H1 (cell line): Measurements from ENCODE around the gene BTBD9.

Source experiments
- JUN ChIP-seq: IDR thresholded peaks from 2 replicates; pipeline ENCODE4 v1.6.1; 2011; ENCODE audit warnings: low read depth, mild to moderate bottlenecking, improper control_type of control experiment, low read length
- POLR2AphosphoS5 ChIP-seq: IDR thresholded peaks from 2 replicates; pipeline ENCODE4 v1.6.1; 2011; ENCODE audit warnings: low read depth, low read length
- SP1 ChIP-seq: IDR thresholded peaks from 2 replicates; pipeline ENCODE4 v1.6.1; 2011; ENCODE audit warnings: low read depth, low read length
- TF ChIP-seq, protein P1 (sequence below), 3 experiments: IDR thresholded peaks; 1 replicate in 2 of 3; 2 replicates in 1 of 3; pipeline versions ENCODE4 v1.5.1 to v1.6.1; 2011; ENCODE audit warnings: low read length in 3 of 3, mild to moderate bottlenecking in 3 of 3, inconsistent platforms in 2 of 3, low read depth in 1 of 3, moderate library complexity in 1 of 3; ENCODE audit not compliant: insufficient read depth in 1 of 3; ENCODE audit errors: control extremely low read depth in 1 of 3

GRCh38 chr6:38180586-38180985 lies 459.1 kb downstream of the BTBD9 start:
- TF ChIP-seq POLR2AphosphoS5 (no peak), SP1 (no peak), JUN (no peak)
- TF ChIP-seq, protein P1, sequence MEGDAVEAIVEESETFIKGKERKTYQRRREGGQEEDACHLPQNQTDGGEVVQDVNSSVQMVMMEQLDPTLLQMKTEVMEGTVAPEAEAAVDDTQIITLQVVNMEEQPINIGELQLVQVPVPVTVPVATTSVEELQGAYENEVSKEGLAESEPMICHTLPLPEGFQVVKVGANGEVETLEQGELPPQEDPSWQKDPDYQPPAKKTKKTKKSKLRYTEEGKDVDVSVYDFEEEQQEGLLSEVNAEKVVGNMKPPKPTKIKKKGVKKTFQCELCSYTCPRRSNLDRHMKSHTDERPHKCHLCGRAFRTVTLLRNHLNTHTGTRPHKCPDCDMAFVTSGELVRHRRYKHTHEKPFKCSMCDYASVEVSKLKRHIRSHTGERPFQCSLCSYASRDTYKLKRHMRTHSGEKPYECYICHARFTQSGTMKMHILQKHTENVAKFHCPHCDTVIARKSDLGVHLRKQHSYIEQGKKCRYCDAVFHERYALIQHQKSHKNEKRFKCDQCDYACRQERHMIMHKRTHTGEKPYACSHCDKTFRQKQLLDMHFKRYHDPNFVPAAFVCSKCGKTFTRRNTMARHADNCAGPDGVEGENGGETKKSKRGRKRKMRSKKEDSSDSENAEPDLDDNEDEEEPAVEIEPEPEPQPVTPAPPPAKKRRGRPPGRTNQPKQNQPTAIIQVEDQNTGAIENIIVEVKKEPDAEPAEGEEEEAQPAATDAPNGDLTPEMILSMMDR (IDR thresholded peaks at IDR 0.05; ENCODE audit: control extremely low read depth in 1 of 3, insufficient read depth in 1 of 3, low read depth in 1 of 3, low read length in 3 of 3): no peak
